Adrenal gland (tissue), 12 donors: ENCODE data around the gene SORL1. TPM values are rescaled to one million over a fixed set of nuclear protein-coding genes. Genes with fewer than 3 reads are reported as not detected.

Source experiments
- DNase-seq, 7 donors: peaks; one replicate each; pipeline ENCODE4 v3.0.0-alpha.2; 2019 to 2020
- H3K27ac ChIP-seq, 5 donors: fragments of 200-600 bp; sonication (generic) in 4 of 5; 1 replicate in 3 of 5; 2 replicates in 2 of 5; pipeline versions ENCODE4 v1.5.1 to v1.8.0; 2016 to 2020; ENCODE audit warnings: mild to moderate bottlenecking in 1 of 5
- H3K27me3 ChIP-seq: fragments of 200-600 bp; 2 replicates; pipeline ENCODE4 v1.8.0; 2021
- H3K36me3 ChIP-seq, 2 donors: fragments of 200-600 bp; replicated peaks in 1 of 2; 1 replicate in 1 of 2; 2 replicates in 1 of 2; pipeline versions ENCODE4 v1.5.1 to v1.8.0; 2018 to 2022
- H3K4me1 ChIP-seq, 2 donors: fragments of 200-600 bp; replicated peaks in 1 of 2; 1 replicate in 1 of 2; 2 replicates in 1 of 2; pipeline versions ENCODE4 v1.5.1 to v1.8.0; 2018 to 2021
- H3K4me3 ChIP-seq, 4 donors: fragments of 200-600 bp; sonication (generic) in 3 of 4; one replicate each; pipeline ENCODE4 v1.5.1; 2016 to 2018
- H3K9me3 ChIP-seq, 3 donors: fragments of 200-600 bp; sonication (generic) in 1 of 3; replicated peaks in 1 of 3; 1 replicate in 2 of 3; 2 replicates in 1 of 3; pipeline versions ENCODE4 v1.5.1 to v1.8.0; 2016 to 2021
- POLR2A ChIP-seq, 2 donors: fragments of 450-650 bp; IDR thresholded peaks; one replicate each; pipeline ENCODE4 v1.6.1; 2017; ENCODE audit warnings: antibody characterized with exemption in 2 of 2, mild to moderate bottlenecking in 2 of 2, moderate library complexity in 1 of 2
- WGBS, 4 donors: extraction: QIAGEN DNeasy Blood & Tissue Kit in 2 of 4; methylation state at CpG; one replicate each; pipeline versions ENCODE4 v1.1.5 to v1.1.7; 2013 to 2017; 5-methylcytosine and 5-hydroxymethylcytosine counted together
- intact Hi-C, 2 donors: fragments of 100-400 bp; cut with DNase I; formaldehyde crosslinking; loops; one replicate each; pipeline versions ENCODE4 v1.14.1 to v1.15.0; 2022 to 2023
- polyA plus RNA-seq, 3 donors: library from polyadenylated mRNA; stranded (reverse); fragments of 200-250 nt in 2 of 3; fragments of 350-450 nt in 1 of 3; fragmentation: Illumina TruSeq in 1 of 3; extraction: RNeasy Lipid Tissue Mini Kit (QIAGEN cat#74804) in 1 of 3; gene quantifications; one replicate each; pipeline ENCODE4 v1.2.3, GENCODE V29; 2013 to 2014
- total RNA-seq, 9 donors: library from RNA; depleted of rRNA in 4 of 9; stranded (reverse); fragments of >200 nt in 4 of 9; fragments of 120-200 nt in 1 of 9; fragmentation: NEBNext Ultra II Directional in 1 of 9; extraction: Animal tissue kit (Norgen Biotek cat#: 25700) in 1 of 9; gene quantifications; one replicate each; pipeline versions ENCODE4 v1.1.0 to v1.2.4, GENCODE V29; 2013 to 2023
- TF ChIP-seq, protein P1 (sequence below), 6 experiments: fragments of 450-650 bp in 4 of 6; fragments of 200-600 bp in 2 of 6; sonication (generic) in 1 of 6; IDR thresholded peaks; 1 replicate in 5 of 6; 2 replicates in 1 of 6; pipeline versions ENCODE4 v1.5.1 to v1.8.0; 2016 to 2021; ENCODE audit warnings: antibody characterized with exemption in 6 of 6, mild to moderate bottlenecking in 2 of 6, moderate library complexity in 1 of 6
- donor health status: healthy with polysubstance abuse.
- donor health status: Bipolar disorder and iron deficiency.
- donor health status: DM: yes; HTN: yes; CAD: no.
- donor health status: DM: no; HTN: no; CAD: no.
- donor health status: DM: no; HTN: no; CAD: no.
- donor health status: DM: yes; HTN: yes; CAD: no.

The SORL1 gene
- total and polyA plus RNA-seq, 12 donors = 1.0 to 28.6 (median 8.9) TPM

DNA sequence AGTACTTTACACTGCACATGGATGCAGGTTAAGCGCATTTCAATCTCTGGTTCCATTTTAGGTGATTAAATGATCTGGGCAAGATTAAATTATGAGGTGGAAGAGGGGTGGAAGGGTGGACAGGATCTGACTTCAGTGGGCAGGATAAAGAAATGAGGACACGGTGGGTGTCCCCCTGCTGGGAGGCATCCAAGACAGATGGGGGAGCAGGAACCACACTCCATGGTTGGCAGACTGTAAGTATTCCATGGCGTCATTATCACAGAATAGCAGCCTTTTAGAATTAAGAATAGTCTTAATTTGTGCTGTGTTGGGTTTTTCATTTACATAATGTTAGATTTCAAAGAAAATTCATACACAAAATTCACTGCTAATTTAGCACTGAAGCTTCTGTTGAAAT lies 7.6 kb upstream of the SORL1 start:
- Histone ChIP-seq H3K9me3 (no peaks in the 10 kb centered on the region), H3K4me1 (no peaks in the 10 kb centered on the region), H3K27me3 (no peaks in the 10 kb centered on the region), H3K4me3 (no peak overlapping the region), H3K36me3 (no peaks in the 10 kb centered on the region), H3K27ac (no peak overlapping the region)
- DNase-seq = no peak
- 70 to 77% (median 73%) methylated on average over 3 of the region's 3 CpGs for WGBS, 4 donors
- no peak for TF ChIP-seq POLR2A (IDR thresholded peaks at IDR 0.05)
- TF ChIP-seq, protein P1, sequence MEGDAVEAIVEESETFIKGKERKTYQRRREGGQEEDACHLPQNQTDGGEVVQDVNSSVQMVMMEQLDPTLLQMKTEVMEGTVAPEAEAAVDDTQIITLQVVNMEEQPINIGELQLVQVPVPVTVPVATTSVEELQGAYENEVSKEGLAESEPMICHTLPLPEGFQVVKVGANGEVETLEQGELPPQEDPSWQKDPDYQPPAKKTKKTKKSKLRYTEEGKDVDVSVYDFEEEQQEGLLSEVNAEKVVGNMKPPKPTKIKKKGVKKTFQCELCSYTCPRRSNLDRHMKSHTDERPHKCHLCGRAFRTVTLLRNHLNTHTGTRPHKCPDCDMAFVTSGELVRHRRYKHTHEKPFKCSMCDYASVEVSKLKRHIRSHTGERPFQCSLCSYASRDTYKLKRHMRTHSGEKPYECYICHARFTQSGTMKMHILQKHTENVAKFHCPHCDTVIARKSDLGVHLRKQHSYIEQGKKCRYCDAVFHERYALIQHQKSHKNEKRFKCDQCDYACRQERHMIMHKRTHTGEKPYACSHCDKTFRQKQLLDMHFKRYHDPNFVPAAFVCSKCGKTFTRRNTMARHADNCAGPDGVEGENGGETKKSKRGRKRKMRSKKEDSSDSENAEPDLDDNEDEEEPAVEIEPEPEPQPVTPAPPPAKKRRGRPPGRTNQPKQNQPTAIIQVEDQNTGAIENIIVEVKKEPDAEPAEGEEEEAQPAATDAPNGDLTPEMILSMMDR (IDR thresholded peaks at IDR 0.05) = no peak
- intact Hi-C loops = no loop called here

DNA sequence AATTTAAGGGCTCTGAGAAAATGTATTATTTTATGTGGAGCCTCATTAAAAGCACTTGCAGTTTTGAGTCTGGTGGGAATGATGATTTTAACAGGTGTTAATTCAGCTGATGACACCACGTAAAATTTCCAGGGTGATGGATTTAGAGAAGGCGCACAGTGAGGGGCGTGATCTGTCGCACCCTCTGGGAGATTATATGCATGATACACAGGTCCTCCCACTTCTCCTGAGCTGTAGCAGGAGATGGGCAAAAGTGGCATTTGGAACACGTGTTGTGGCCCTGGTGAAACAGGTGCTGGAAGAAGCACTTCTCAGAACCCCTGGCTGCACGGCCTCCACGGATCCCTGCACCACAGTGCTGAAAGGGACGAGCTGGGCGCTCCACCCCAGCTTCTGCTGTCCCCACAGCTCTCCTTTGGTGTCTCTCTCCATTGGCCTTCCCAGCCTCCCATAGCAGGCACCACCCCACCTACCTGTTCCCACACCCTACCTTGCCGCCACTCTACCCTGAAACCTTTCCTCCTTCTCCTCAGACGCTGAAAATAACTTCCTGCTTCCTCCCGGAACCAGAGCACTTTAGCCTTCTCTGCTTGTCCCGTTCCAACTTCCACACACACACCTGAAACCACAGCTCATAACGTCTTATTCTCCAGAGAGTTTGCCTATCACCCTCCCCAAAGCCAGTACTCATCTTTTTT lies 6.9 kb upstream of the SORL1 start:
- no peaks in the 10 kb centered on the region for H3K36me3 ChIP-seq
- no peak overlapping the region for H3K4me3 ChIP-seq
- TF ChIP-seq, protein P1 (IDR thresholded peaks at IDR 0.05) = no peak
- intact Hi-C loops = no loop called here
- 72 to 83% (median 82%) methylated on average over 14 of the region's 14 CpGs for WGBS, 4 donors
- H3K27ac ChIP-seq = no peak overlapping the region
- no peaks in the 10 kb centered on the region for H3K27me3 ChIP-seq
- no peak for DNase-seq
- no peaks in the 10 kb centered on the region for H3K4me1 ChIP-seq
- H3K9me3 ChIP-seq = no peaks in the 10 kb centered on the region

DNA sequence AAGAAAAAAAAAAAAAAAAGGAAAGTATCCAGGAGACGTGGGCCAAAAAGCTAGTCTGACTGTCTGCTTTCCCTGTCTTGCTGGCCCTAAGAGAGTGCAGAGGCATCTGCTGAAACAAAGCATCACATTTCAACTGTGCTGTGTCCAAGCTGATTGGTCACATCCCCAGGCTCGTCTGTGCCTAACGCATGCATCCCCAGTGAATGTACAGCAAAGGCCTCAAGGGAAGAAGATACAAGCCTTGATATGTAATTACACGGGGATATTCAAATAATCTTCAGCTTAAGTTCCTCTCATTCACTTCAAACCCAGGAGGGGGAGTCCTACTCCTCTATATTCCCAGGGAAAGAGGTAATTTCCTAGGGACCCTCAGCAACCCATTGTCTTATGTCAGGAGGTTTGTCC lies 5.4 kb upstream of the SORL1 start:
- no peak overlapping the region for H3K4me3 ChIP-seq
- no peaks in the 10 kb centered on the region for H3K27me3 ChIP-seq
- DNase-seq = no peak
- H3K36me3 ChIP-seq = no peaks in the 10 kb centered on the region
- TF ChIP-seq, protein P1 (IDR thresholded peaks at IDR 0.05) = no peak
- no peak for TF ChIP-seq POLR2A (IDR thresholded peaks at IDR 0.05)
- H3K4me1 ChIP-seq = no peaks in the 10 kb centered on the region
- WGBS, 4 donors = 53 to 71% (median 54%) methylated on average over 4 of the region's 4 CpGs
- intact Hi-C loops = no loop called here
- no peak overlapping the region for H3K27ac ChIP-seq
- no peaks in the 10 kb centered on the region for H3K9me3 ChIP-seq

DNA sequence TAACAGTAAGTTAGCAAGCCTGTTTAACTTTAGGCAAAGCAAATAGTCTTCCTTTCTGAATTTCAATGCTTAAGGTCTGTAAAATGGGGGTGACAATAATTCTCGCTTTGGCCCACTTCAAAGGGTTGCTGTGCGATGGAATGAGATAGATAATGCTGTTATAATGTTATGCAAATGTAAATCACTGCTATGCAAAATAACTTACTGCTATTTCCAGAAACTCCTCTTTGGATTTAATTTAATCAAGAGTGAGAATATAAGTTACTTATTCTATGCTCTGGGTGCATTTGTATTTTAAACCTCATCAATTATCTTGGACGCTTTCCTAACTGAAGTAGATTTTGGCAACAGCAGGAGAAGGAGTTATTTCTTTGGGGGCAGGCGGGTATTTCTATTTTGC lies 4.1 kb upstream of the SORL1 start:
- H3K27ac ChIP-seq = no peak overlapping the region
- WGBS, 4 donors = 90 to 96% (median 93%) methylated on average over 4 of the region's 4 CpGs
- H3K9me3 ChIP-seq = no peaks in the 10 kb centered on the region
- no peak for TF ChIP-seq POLR2A (IDR thresholded peaks at IDR 0.05)
- TF ChIP-seq, protein P1 (IDR thresholded peaks at IDR 0.05) = no peak
- no peak overlapping the region for H3K4me3 ChIP-seq
- H3K36me3 ChIP-seq = no peaks in the 10 kb centered on the region
- H3K27me3 ChIP-seq = no peaks in the 10 kb centered on the region
- intact Hi-C loops = no loop called here
- peaks cover 3 to 6% of the 10 kb centered on the region in 2 donors for H3K4me1 ChIP-seq
- no peak for DNase-seq
